Neural cell (in vitro differentiated cells): ENCODE measurements around the gene PDCD7.

Experiments
- EZH2 ChIP-seq: fragments of 200-600, 300-800 bp; shearing (Covaris generic), sonication (generic); IDR thresholded peaks from 2 replicates; pipeline ENCODE4 v1.6.1; 2014; ENCODE audit warnings: antibody characterized with exemption, low read length, borderline replicate concordance, mild to moderate bottlenecking; ENCODE audit not compliant: insufficient read depth, poor library complexity, severe bottlenecking
- POLR2AphosphoS5 ChIP-seq: IDR thresholded peaks from 2 replicates; pipeline ENCODE4 v1.6.1; 2012
- REST ChIP-seq: IDR thresholded peaks from 2 replicates; pipeline ENCODE4 v1.6.1; 2012; ENCODE audit warnings: borderline replicate concordance
- TAF1 ChIP-seq: IDR thresholded peaks from 2 replicates; pipeline ENCODE4 v1.6.1; 2012; ENCODE audit warnings: low read depth
- TF ChIP-seq, protein P1 (sequence below): fragments of 450-650 bp; IDR thresholded peaks from 2 replicates; pipeline ENCODE4 v1.5.1; 2014; ENCODE audit warnings: antibody characterized with exemption, mild to moderate bottlenecking, moderate library complexity; ENCODE audit not compliant: poor library complexity, severe bottlenecking

GRCh38 chr15:65099336-65099735 lies 34.3 kb downstream of the PDCD7 start:
- TF ChIP-seq REST (no peak), POLR2AphosphoS5 (no peak), EZH2 (no peak), TAF1 (no peak)
- TF ChIP-seq, protein P1, sequence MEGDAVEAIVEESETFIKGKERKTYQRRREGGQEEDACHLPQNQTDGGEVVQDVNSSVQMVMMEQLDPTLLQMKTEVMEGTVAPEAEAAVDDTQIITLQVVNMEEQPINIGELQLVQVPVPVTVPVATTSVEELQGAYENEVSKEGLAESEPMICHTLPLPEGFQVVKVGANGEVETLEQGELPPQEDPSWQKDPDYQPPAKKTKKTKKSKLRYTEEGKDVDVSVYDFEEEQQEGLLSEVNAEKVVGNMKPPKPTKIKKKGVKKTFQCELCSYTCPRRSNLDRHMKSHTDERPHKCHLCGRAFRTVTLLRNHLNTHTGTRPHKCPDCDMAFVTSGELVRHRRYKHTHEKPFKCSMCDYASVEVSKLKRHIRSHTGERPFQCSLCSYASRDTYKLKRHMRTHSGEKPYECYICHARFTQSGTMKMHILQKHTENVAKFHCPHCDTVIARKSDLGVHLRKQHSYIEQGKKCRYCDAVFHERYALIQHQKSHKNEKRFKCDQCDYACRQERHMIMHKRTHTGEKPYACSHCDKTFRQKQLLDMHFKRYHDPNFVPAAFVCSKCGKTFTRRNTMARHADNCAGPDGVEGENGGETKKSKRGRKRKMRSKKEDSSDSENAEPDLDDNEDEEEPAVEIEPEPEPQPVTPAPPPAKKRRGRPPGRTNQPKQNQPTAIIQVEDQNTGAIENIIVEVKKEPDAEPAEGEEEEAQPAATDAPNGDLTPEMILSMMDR, result no peak
